Measurements from ENCODE around the gene SREK1IP1. TPM values are rescaled to one million over a fixed set of nuclear protein-coding genes. Genes with fewer than 3 reads are reported as not detected.

The SREK1IP1 gene
- total and polyA plus RNA-seq, 2 donors (not counting 1 experiment from before 2014, with no cell fraction given): 4.4 to 25.5 TPM

GRCh38 chr5:64767959-64768357, 533 bp downstream of the SREK1IP1 start:
- no peaks in the 10 kb centered on the region for H3K27me3 Mint-ChIP-seq
- ATAC-seq (ENCODE audit: low read depth) (peak; percentile 2), DNase-seq (no peak)
- WGBS (ENCODE audit: insufficient coverage): 3% methylated on average over 10 of the region's 10 CpGs
- H2AFZ ChIP-seq (ENCODE audit: insufficient read depth, low read depth, low read length, poor library complexity, severe bottlenecking): peak overlapping the region; percentile 97
- TF ChIP-seq EZH2 (IDR thresholded peaks at IDR 0.05; ENCODE audit: borderline replicate concordance, insufficient read depth, low read depth, low read length, poor library complexity, severe bottlenecking): no peak
- no peak for TF ChIP-seq CTCF (IDR thresholded peaks at IDR 0.05)
- peaks cover 2 to 9% of the 10 kb centered on the region in 2 experiments for H3K36me3 ChIP-seq (replicated peaks in 1 of 2; ENCODE audit: control extremely low read depth in 1 of 2, control insufficient read depth in 1 of 2, extremely low read depth in 1 of 2, insufficient read depth in 2 of 2, low read length in 1 of 2)
- POLR2A ChIA-PET: interaction anchor here (1.2 kb wide), 1 partner anchor 795 kb away, joined by 3 read pairs; the partner anchor contains the start of genes CENPK and PPWD1
- H4K20me1 ChIP-seq (ENCODE audit: control insufficient read depth, insufficient read depth, low read length, poor library complexity, severe bottlenecking): no peaks in the 10 kb centered on the region
- intact Hi-C loops (cut with micrococcal nuclease): loop anchor here (1.0 to 10.0 kb wide), 7 partner anchors 17 to 1157 kb away; partner anchors contain the start of genes CENPK, NLN, PPWD1 and SGTB
- H3K9me3 Mint-ChIP-seq (ENCODE audit: insufficient read depth): no peaks in the 10 kb centered on the region
- peaks cover 49% of the 10 kb centered on the region for H3K4me1 Mint-ChIP-seq
- CTCF ChIA-PET: interaction anchor here (0.9 to 2.7 kb wide), 6 partner anchors 14 to 716 kb away, joined by 3 to 14 read pairs (median 4); no protein-coding TSS in a partner anchor
- H3K4me1 ChIP-seq (ENCODE audit: control insufficient read depth in 2 of 2, insufficient read depth in 2 of 2, low read length in 2 of 2): peaks cover 29 to 32% of the 10 kb centered on the region in 2 donors
- H3K9ac ChIP-seq (ENCODE audit: low read length): peak overlapping the region; percentile 97
- H3K9me3 ChIP-seq (ENCODE audit: control extremely low read depth in 1 of 3, control insufficient read depth in 2 of 3, insufficient read depth in 1 of 3, low read length in 2 of 3): no peaks in the 10 kb centered on the region
- H3K27ac Mint-ChIP-seq: peak overlapping the region; percentile 96
- no peaks in the 10 kb centered on the region for H3K27me3 ChIP-seq (replicated peaks in 1 of 4; ENCODE audit: control extremely low read depth in 1 of 4, control insufficient read depth in 3 of 4, insufficient read depth in 4 of 4, low read length in 3 of 4)
- peak overlapping the region; percentile 73 to 84 for H3K27ac ChIP-seq (ENCODE audit: low read length in 2 of 2)
- peaks cover 81% of the 10 kb centered on the region for H3K79me2 ChIP-seq (ENCODE audit: control insufficient read depth, insufficient read depth, low read length)
- peak overlapping the region; percentile 87 for H3K4me2 ChIP-seq (replicated peaks; ENCODE audit: low read depth, low read length, poor library complexity, severe bottlenecking)
- peak overlapping the region; percentile 81 to 99 (median 96) for H3K4me3 ChIP-seq (ENCODE audit: control extremely low read depth in 1 of 5, extremely low read depth in 1 of 5, insufficient read depth in 1 of 5, low read depth in 2 of 5, low read length in 4 of 5)
- H3K4me3 Mint-ChIP-seq: peak overlapping the region; percentile 99

- ChIA-PET POLR2A (no interaction called here), CTCF (no interaction called here)
- H3K4me1 Mint-ChIP-seq: peaks cover 48% of the 10 kb centered on the region
- intact Hi-C loops (cut with micrococcal nuclease): loop anchor here (10.0 kb wide), 1 partner anchor 268 kb away; no protein-coding TSS in a partner anchor
- H3K79me2 ChIP-seq (ENCODE audit: control insufficient read depth, insufficient read depth, low read length): peaks cover 81% of the 10 kb centered on the region
- peak overlapping the region; percentile 57 for H3K4me3 Mint-ChIP-seq
- no peak overlapping the region for H3K27ac ChIP-seq (ENCODE audit: low read length in 2 of 2)
- ATAC-seq (ENCODE audit: low read depth) (no peak), DNase-seq (no peak)
- H3K4me2 ChIP-seq (replicated peaks; ENCODE audit: low read depth, low read length, poor library complexity, severe bottlenecking): peak overlapping the region; percentile 87
- no peaks in the 10 kb centered on the region for H3K9me3 Mint-ChIP-seq (ENCODE audit: insufficient read depth)
- peaks cover 2 to 9% of the 10 kb centered on the region in 2 experiments for H3K36me3 ChIP-seq (replicated peaks in 1 of 2; ENCODE audit: control extremely low read depth in 1 of 2, control insufficient read depth in 1 of 2, extremely low read depth in 1 of 2, insufficient read depth in 2 of 2, low read length in 1 of 2)
- no peaks in the 10 kb centered on the region for H4K20me1 ChIP-seq (ENCODE audit: control insufficient read depth, insufficient read depth, low read length, poor library complexity, severe bottlenecking)
- peak overlapping the region in 1 of 5 experiments; percentile 96 for H3K4me3 ChIP-seq (ENCODE audit: control extremely low read depth in 1 of 5, extremely low read depth in 1 of 5, insufficient read depth in 1 of 5, low read depth in 2 of 5, low read length in 4 of 5)
- peaks cover 29 to 32% of the 10 kb centered on the region in 2 donors for H3K4me1 ChIP-seq (ENCODE audit: control insufficient read depth in 2 of 2, insufficient read depth in 2 of 2, low read length in 2 of 2)
- H3K27ac Mint-ChIP-seq: no peak overlapping the region
- no peaks in the 10 kb centered on the region for H3K9me3 ChIP-seq (ENCODE audit: control extremely low read depth in 1 of 3, control insufficient read depth in 2 of 3, insufficient read depth in 1 of 3, low read length in 2 of 3)
- H3K27me3 ChIP-seq (replicated peaks in 1 of 4; ENCODE audit: control extremely low read depth in 1 of 4, control insufficient read depth in 3 of 4, insufficient read depth in 4 of 4, low read length in 3 of 4): no peaks in the 10 kb centered on the region
- H2AFZ ChIP-seq (ENCODE audit: insufficient read depth, low read depth, low read length, poor library complexity, severe bottlenecking): no peak overlapping the region
- TF ChIP-seq CTCF (IDR thresholded peaks at IDR 0.05) (no peak), EZH2 (IDR thresholded peaks at IDR 0.05; ENCODE audit: borderline replicate concordance, insufficient read depth, low read depth, low read length, poor library complexity, severe bottlenecking) (no peak)
- H3K9ac ChIP-seq (ENCODE audit: low read length): peak overlapping the region; percentile 97
- 82% methylated on average over 2 of the region's 2 CpGs for WGBS (ENCODE audit: insufficient coverage)
- no peaks in the 10 kb centered on the region for H3K27me3 Mint-ChIP-seq
Observed at GRCh38 chr5:64766941-64767340, 1.6 kb downstream of the SREK1IP1 start.

Data from B cell (primary cell).